ENCODE data around the gene TSPAN18.

- TF ChIP-seq POLR2A (IDR thresholded peaks at IDR 0.05) (no peak), CTCF (IDR thresholded peaks at IDR 0.05) (no peak), POLR2AphosphoS5 (IDR thresholded peaks at IDR 0.05) (peak in 2 of 3 donors; percentile 59 to 86), EP300 (IDR thresholded peaks at IDR 0.05) (no peak)
These were observed 253.0 kb downstream of the TSPAN18 start for GRCh38 chr11:44979543-44980399.

Data from stomach (tissue), 4 donors.